Keratinocyte (primary cell): ENCODE measurements around the gene DENND6B. TPM values are rescaled to one million over a fixed set of nuclear protein-coding genes. Genes with fewer than 3 reads are reported as not detected.

ENCODE experiments used
- DNase-seq: peaks from one replicate; pipeline ENCODE4 v3.0.0-alpha.2; 2011; ENCODE audit warnings: low read depth, missing footprints, low spot score
- FAIRE-seq: peaks from 2 replicates; lab custom pipeline; 2011; peaks lifted over from hg19 to GRCh38; lab: Jason Lieb, UNC
- H2AFZ ChIP-seq: 2 replicates; pipeline ENCODE4 v1.6.0; 2012; ENCODE audit warnings: low read length, control low read depth, inconsistent platforms; ENCODE audit not compliant: control insufficient read depth
- H3K27ac ChIP-seq: 2 replicates; pipeline ENCODE4 v1.5.1; 2011; ENCODE audit warnings: low read length; ENCODE audit not compliant: control insufficient read depth, insufficient read depth
- H3K27me3 ChIP-seq: 3 replicates; pipeline ENCODE4 v1.6.0; 2011; ENCODE audit warnings: low read length; ENCODE audit not compliant: control insufficient read depth, insufficient read depth; ENCODE audit errors: extremely low read depth
- H3K36me3 ChIP-seq, 2 experiments: 2 replicates in 1 of 2; 3 replicates in 1 of 2; pipeline ENCODE4 v1.5.1; 2011; ENCODE audit warnings: low read length in 2 of 2, mild to moderate bottlenecking in 1 of 2; ENCODE audit not compliant: control insufficient read depth in 2 of 2, insufficient read depth in 2 of 2; ENCODE audit errors: extremely low read depth in 1 of 2
- H3K4me1 ChIP-seq: 3 replicates; pipeline ENCODE4 v1.5.1; 2011; ENCODE audit warnings: low read length; ENCODE audit not compliant: control insufficient read depth, insufficient read depth; ENCODE audit errors: extremely low read depth
- H3K4me2 ChIP-seq: 3 replicates; pipeline ENCODE4 v1.6.0; 2011; ENCODE audit warnings: low read depth, low read length; ENCODE audit not compliant: control insufficient read depth, insufficient read depth; ENCODE audit errors: extremely low read depth
- H3K4me3 ChIP-seq, 3 experiments: fragments of 200-600 bp in 1 of 3; sonication (generic) in 1 of 3; 2 replicates in 2 of 3; 3 replicates in 1 of 3; pipeline ENCODE4 v1.5.1; 2011 to 2016; ENCODE audit warnings: low read length in 3 of 3, mild to moderate bottlenecking in 3 of 3, control low read depth in 2 of 3, inconsistent platforms in 1 of 3, low read depth in 1 of 3, mixed read lengths in 1 of 3, mixed run types in 1 of 3, moderate library complexity in 1 of 3; ENCODE audit not compliant: control insufficient read depth in 2 of 3, insufficient read depth in 2 of 3; ENCODE audit errors: extremely low read depth in 1 of 3
- H3K79me2 ChIP-seq: 2 replicates; pipeline ENCODE4 v1.6.0; 2012; ENCODE audit warnings: low read length; ENCODE audit not compliant: control insufficient read depth, insufficient read depth
- H3K9ac ChIP-seq: 3 replicates; pipeline ENCODE4 v1.6.0; 2011; ENCODE audit warnings: low read length; ENCODE audit not compliant: control insufficient read depth, insufficient read depth; ENCODE audit errors: extremely low read depth
- H3K9me1 ChIP-seq: 3 replicates; pipeline ENCODE4 v1.6.0; 2011; ENCODE audit warnings: low read length; ENCODE audit not compliant: control insufficient read depth, insufficient read depth; ENCODE audit errors: extremely low read depth
- H3K9me3 ChIP-seq: 2 replicates; pipeline ENCODE4 v1.5.1; 2012; ENCODE audit warnings: low read depth, low read length; ENCODE audit not compliant: control insufficient read depth
- H4K20me1 ChIP-seq: 3 replicates; pipeline ENCODE4 v1.6.0; 2011; ENCODE audit warnings: low read length; ENCODE audit not compliant: control insufficient read depth, insufficient read depth; ENCODE audit errors: extremely low read depth
- CTCF ChIP-seq, 3 experiments: IDR thresholded peaks in 1 of 3; conservative IDR thresholded peaks in 1 of 3; optimal IDR thresholded peaks in 1 of 3; 2 replicates in 2 of 3; 3 replicates in 1 of 3; pipeline versions ENCODE3 to v1.5.1; 2011; ENCODE audit warnings: low read length in 3 of 3, mild to moderate bottlenecking in 3 of 3, moderate library complexity in 2 of 3, control low read depth in 1 of 3, inconsistent platforms in 1 of 3; ENCODE audit not compliant: insufficient read depth in 2 of 3; ENCODE audit errors: extremely low read depth in 1 of 3
- EZH2 ChIP-seq: IDR thresholded peaks from one replicate; pipeline ENCODE4 v1.6.1; 2012; ENCODE audit warnings: inconsistent platforms, mild to moderate bottlenecking, low read length, moderate library complexity
- dilution Hi-C: fragments of 300-500 bp; cut with MboI; formaldehyde crosslinking; loops from one replicate; pipeline ENCODE4 v1.7.0; 2020; ENCODE audit warnings: low sequenced_read_pairs; ENCODE audit not compliant: extremely low pct_ligation_motif_present
- polyA plus RNA-seq, 5 experiments: library from polyadenylated mRNA; depleted of rRNA in 3 of 5; stranded (reverse) in 3 of 5; stranded (forward) in 1 of 5; unstranded in 1 of 5; fragments of >200 nt; gene quantifications; 1 replicate in 1 of 5; 2 replicates in 3 of 5; 3 replicates in 1 of 5; pipeline versions ENCODE4 v1.2.1 to v1.2.3, GENCODE V29; 2011 to 2012; ENCODE audit warnings: missing spikeins in 2 of 5, low read depth in 1 of 5, low replicate concordance in 1 of 5

DENND6B gene
- polyA plus RNA-seq, 1 donor (not counting 4 experiments of a cell fraction or from before 2014, with no cell fraction given) = 0.94 TPM

GRCh38 chr22:50357756-50358155, 30.9 kb upstream of the DENND6B start:
- peaks cover 10 to 14% of the 10 kb centered on the region in 2 experiments for H3K36me3 ChIP-seq
- TF ChIP-seq CTCF (optimal IDR thresholded peaks at IDR 0.05 in 1 of 3, IDR thresholded peaks at IDR 0.05 in 1 of 3, conservative IDR thresholded peaks at IDR 0.05 in 1 of 3; ENCODE audit: extremely low read depth in 1 of 3, insufficient read depth in 2 of 3, low read length in 3 of 3) (no peak), EZH2 (no peak)

GRCh38 chr22:50357222-50357621, 30.4 kb upstream of the DENND6B start:
- no peak overlapping the region for H3K4me2 ChIP-seq
- H3K9me3 ChIP-seq = no peaks in the 10 kb centered on the region
- H3K9me1 ChIP-seq = peaks cover 4% of the 10 kb centered on the region
- H3K79me2 ChIP-seq = peaks cover 52% of the 10 kb centered on the region
- TF ChIP-seq CTCF (optimal IDR thresholded peaks at IDR 0.05 in 1 of 3, IDR thresholded peaks at IDR 0.05 in 1 of 3, conservative IDR thresholded peaks at IDR 0.05 in 1 of 3; ENCODE audit: extremely low read depth in 1 of 3, insufficient read depth in 2 of 3, low read length in 3 of 3) (no peak), EZH2 (no peak)
- no peak for FAIRE-seq
- no peaks in the 10 kb centered on the region for H3K27me3 ChIP-seq
- no peak for DNase-seq
- peaks cover 7 to 11% of the 10 kb centered on the region in 2 experiments for H3K36me3 ChIP-seq
- H4K20me1 ChIP-seq = peaks cover 12% of the 10 kb centered on the region
- H3K27ac ChIP-seq = no peak overlapping the region
- H3K4me3 ChIP-seq = no peak overlapping the region
- dilution Hi-C loops = no loop called here
- no peak overlapping the region for H3K9ac ChIP-seq
- H2AFZ ChIP-seq = no peak overlapping the region
- H3K4me1 ChIP-seq = no peaks in the 10 kb centered on the region

More at GRCh38 chr22:50357756-50358155, 30.9 kb upstream of the DENND6B start:
- no peaks in the 10 kb centered on the region for H3K4me1 ChIP-seq
- H3K27ac ChIP-seq = no peak overlapping the region
- FAIRE-seq (no peak), DNase-seq (no peak)
- no peak overlapping the region for H2AFZ ChIP-seq
- dilution Hi-C loops = no loop called here
- no peaks in the 10 kb centered on the region for H3K9me3 ChIP-seq
- H3K4me2 ChIP-seq = no peak overlapping the region
- peaks cover 57% of the 10 kb centered on the region for H3K79me2 ChIP-seq
- H3K27me3 ChIP-seq = no peaks in the 10 kb centered on the region
- H3K9me1 ChIP-seq = peaks cover 4% of the 10 kb centered on the region
- no peak overlapping the region for H3K9ac ChIP-seq
- H3K4me3 ChIP-seq = no peak overlapping the region
- peaks cover 12% of the 10 kb centered on the region for H4K20me1 ChIP-seq
